IMR-90 (cell line): ENCODE results near the gene GSTK1.

Experiments
- BHLHE40 ChIP-seq: fragments of 150-350 bp; IDR thresholded peaks from 2 replicates; pipeline ENCODE4 v1.6.1; 2016; ENCODE audit warnings: mild to moderate bottlenecking, low read depth, low read length
- CEBPB ChIP-seq: IDR thresholded peaks from 2 replicates; pipeline ENCODE4 v1.6.1; 2012; ENCODE audit warnings: low read depth, low read length, improper control_type of control experiment
- FOS ChIP-seq: fragments of 150-350 bp; IDR thresholded peaks from 2 replicates; pipeline ENCODE4 v1.6.1; 2016; ENCODE audit warnings: low read depth, low read length
- MAFK ChIP-seq: IDR thresholded peaks from 2 replicates; pipeline ENCODE4 v1.6.1; 2012; ENCODE audit warnings: low read depth, low read length, improper control_type of control experiment
- POLR2A ChIP-seq: IDR thresholded peaks from 2 replicates; pipeline ENCODE4 v1.6.1; 2012; ENCODE audit warnings: mild to moderate bottlenecking, low read depth, low read length
- RFX5 ChIP-seq: IDR thresholded peaks from 2 replicates; pipeline ENCODE4 v1.8.0; 2012; ENCODE audit warnings: low read depth, mild to moderate bottlenecking, low read length, moderate library complexity
- SMC3 ChIP-seq: fragments of 150-350 bp; IDR thresholded peaks from 2 replicates; pipeline ENCODE4 v1.6.1; 2016; ENCODE audit warnings: low read depth, mild to moderate bottlenecking, antibody characterized with exemption, low read length, moderate library complexity
- TF ChIP-seq, protein P1 (sequence below): conservative IDR thresholded peaks from 2 replicates; pipeline ENCODE4 v1.5.1; 2012; ENCODE audit warnings: mild to moderate bottlenecking, low read depth, low read length, improper control_type of control experiment

GRCh38 chr7:143250199-143250598 is 13.0 kb upstream of the GSTK1 start:
- TF ChIP-seq, protein P1, sequence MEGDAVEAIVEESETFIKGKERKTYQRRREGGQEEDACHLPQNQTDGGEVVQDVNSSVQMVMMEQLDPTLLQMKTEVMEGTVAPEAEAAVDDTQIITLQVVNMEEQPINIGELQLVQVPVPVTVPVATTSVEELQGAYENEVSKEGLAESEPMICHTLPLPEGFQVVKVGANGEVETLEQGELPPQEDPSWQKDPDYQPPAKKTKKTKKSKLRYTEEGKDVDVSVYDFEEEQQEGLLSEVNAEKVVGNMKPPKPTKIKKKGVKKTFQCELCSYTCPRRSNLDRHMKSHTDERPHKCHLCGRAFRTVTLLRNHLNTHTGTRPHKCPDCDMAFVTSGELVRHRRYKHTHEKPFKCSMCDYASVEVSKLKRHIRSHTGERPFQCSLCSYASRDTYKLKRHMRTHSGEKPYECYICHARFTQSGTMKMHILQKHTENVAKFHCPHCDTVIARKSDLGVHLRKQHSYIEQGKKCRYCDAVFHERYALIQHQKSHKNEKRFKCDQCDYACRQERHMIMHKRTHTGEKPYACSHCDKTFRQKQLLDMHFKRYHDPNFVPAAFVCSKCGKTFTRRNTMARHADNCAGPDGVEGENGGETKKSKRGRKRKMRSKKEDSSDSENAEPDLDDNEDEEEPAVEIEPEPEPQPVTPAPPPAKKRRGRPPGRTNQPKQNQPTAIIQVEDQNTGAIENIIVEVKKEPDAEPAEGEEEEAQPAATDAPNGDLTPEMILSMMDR, result no peak
- TF ChIP-seq POLR2A (no peak), FOS (no peak), BHLHE40 (no peak), CEBPB (no peak), SMC3 (no peak), MAFK (no peak), RFX5 (no peak)
